GM23338 (cell line): ENCODE results near the gene RAN.

Experiments used
- CTCF ChIP-seq, 2 experiments: fragments of 200-600 bp in 1 of 2; sonication (generic) in 1 of 2; conservative IDR thresholded peaks; 2 replicates each; pipeline versions ENCODE4 v1.5.1 to v1.6.1; 2016 to 2017; ENCODE audit warnings: antibody characterized with exemption in 2 of 2, low read depth in 2 of 2, mild to moderate bottlenecking in 2 of 2, moderate library complexity in 1 of 2
- EZH2 ChIP-seq: fragments of 200-600 bp; sonication (generic); IDR thresholded peaks from one replicate; pipeline ENCODE4 v1.8.0; 2017; ENCODE audit warnings: antibody characterized with exemption, mild to moderate bottlenecking, low read depth; ENCODE audit not compliant: unreplicated experiment
- EZH2phosphoT487 ChIP-seq: fragments of 200-600 bp; sonication (generic); IDR thresholded peaks from one replicate; pipeline ENCODE4 v1.8.1; 2018; ENCODE audit warnings: antibody characterized with exemption; ENCODE audit not compliant: unreplicated experiment
- JUNB ChIP-seq: IDR thresholded peaks from one replicate; pipeline ENCODE4 v1.6.1; 2016; ENCODE audit warnings: antibody characterized with exemption; ENCODE audit not compliant: unreplicated experiment
- POLR2AphosphoS5 ChIP-seq: IDR thresholded peaks from 2 replicates; pipeline ENCODE4 v1.6.1; 2016; ENCODE audit warnings: antibody characterized with exemption, low read depth
- STAT1 ChIP-seq: IDR thresholded peaks from one replicate; pipeline ENCODE4 v1.6.1; 2016; ENCODE audit warnings: antibody characterized with exemption; ENCODE audit not compliant: unreplicated experiment
- ZNF114 ChIP-seq: fragments of 250-450 bp; sonication (Bioruptor Pico); IDR thresholded peaks from 2 replicates; pipeline ENCODE4 v1.5.0; 2020; ENCODE audit warnings: mild to moderate bottlenecking, moderate library complexity
- ZNF331 ChIP-seq: fragments of 250-450 bp; sonication (Bioruptor Pico); IDR thresholded peaks from 2 replicates; pipeline ENCODE4 v1.5.0; 2020; ENCODE audit warnings: low read depth, mild to moderate bottlenecking, moderate library complexity
- TF ChIP-seq, protein P1 (sequence below): IDR thresholded peaks from one replicate; pipeline ENCODE4 v1.6.1; 2018; ENCODE audit warnings: antibody characterized with exemption; ENCODE audit not compliant: unreplicated experiment

DNA sequence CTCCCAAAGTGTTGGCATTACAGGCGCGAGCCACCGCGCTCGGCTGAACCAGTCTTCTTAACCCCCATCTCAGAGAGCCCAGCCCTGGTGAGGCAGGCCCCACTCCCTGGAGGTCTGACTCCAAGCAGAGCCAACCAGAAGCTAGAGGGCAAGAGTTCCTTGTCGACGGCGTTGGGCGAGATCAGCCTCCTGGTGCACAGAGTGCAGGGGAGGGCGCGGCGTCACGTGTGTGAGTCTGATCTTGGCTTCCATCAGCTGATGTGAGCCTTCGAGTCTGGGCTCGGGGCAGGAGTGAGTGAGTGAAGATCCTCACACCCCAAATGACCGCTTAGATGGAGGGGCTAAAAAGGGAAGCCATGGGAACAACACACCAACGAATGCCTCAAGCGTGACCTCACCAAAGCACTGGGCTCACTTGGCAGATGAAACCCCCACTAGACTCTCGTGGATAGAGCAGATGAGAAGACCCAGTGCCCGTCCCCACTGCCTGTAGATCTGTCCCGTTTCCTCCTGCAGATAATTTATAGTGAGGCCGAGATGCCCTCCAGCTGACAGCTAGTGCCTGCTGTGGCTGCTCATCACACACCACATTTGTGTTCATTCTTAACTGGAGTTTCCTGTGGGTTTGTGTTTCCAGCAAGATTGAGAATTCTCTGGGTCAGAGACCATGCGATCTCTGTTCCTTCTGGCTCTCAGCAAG lies 53.2 kb downstream of the RAN start:
- TF ChIP-seq CTCF (conservative IDR thresholded peaks at IDR 0.05; ENCODE audit: low read depth in 2 of 2) (no peak), JUNB (no peak), ZNF114 (CRISPR knock-in tag) (no peak), POLR2AphosphoS5 (no peak), EZH2 (no peak), EZH2phosphoT487 (no peak), ZNF331 (CRISPR knock-in tag) (no peak), STAT1 (no peak)
- TF ChIP-seq, protein P1, sequence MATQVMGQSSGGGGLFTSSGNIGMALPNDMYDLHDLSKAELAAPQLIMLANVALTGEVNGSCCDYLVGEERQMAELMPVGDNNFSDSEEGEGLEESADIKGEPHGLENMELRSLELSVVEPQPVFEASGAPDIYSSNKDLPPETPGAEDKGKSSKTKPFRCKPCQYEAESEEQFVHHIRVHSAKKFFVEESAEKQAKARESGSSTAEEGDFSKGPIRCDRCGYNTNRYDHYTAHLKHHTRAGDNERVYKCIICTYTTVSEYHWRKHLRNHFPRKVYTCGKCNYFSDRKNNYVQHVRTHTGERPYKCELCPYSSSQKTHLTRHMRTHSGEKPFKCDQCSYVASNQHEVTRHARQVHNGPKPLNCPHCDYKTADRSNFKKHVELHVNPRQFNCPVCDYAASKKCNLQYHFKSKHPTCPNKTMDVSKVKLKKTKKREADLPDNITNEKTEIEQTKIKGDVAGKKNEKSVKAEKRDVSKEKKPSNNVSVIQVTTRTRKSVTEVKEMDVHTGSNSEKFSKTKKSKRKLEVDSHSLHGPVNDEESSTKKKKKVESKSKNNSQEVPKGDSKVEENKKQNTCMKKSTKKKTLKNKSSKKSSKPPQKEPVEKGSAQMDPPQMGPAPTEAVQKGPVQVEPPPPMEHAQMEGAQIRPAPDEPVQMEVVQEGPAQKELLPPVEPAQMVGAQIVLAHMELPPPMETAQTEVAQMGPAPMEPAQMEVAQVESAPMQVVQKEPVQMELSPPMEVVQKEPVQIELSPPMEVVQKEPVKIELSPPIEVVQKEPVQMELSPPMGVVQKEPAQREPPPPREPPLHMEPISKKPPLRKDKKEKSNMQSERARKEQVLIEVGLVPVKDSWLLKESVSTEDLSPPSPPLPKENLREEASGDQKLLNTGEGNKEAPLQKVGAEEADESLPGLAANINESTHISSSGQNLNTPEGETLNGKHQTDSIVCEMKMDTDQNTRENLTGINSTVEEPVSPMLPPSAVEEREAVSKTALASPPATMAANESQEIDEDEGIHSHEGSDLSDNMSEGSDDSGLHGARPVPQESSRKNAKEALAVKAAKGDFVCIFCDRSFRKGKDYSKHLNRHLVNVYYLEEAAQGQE, result no peak
